ENCODE measurements around the gene MBOAT7.
"Not testable (repeated sequence)": the region's sequence is repeated elsewhere in the genome, so short reads cannot be mapped to it uniquely, and the experiment has no call there.

Gene MBOAT7

DNA sequence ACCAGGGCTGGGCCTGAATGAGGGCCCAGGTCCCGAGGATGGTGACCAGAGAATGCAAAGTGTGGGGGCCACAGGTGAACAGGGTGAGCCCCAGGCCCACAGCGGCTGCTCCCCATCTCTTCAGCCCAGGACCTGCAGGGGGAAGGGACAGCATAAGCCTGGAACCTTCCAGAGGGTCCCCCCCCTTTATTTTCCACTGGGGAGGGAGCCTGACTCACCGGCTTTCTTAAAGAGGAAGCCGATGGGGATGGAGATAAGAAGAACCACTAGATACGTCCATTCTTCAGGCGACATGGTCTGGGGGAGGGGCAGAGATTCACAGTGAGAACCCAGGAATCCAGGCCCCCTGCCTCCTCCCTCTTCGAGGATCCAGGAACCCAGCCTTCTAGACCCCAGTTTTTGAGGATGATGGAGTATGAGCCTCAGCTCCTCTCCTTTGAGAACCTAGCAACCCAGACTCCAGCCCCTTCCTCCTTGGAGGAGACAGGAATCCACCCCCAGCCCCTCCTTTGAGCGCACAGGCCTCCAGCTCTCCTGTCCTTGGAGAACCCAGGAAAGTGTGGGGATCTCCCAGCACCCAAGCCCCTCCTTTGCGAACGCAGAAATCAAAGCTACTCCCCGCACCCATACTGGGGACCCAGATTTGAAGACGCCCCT, 1.0 kb downstream of the MBOAT7 start:
- DNase-seq = peak; percentile 38

DNA sequence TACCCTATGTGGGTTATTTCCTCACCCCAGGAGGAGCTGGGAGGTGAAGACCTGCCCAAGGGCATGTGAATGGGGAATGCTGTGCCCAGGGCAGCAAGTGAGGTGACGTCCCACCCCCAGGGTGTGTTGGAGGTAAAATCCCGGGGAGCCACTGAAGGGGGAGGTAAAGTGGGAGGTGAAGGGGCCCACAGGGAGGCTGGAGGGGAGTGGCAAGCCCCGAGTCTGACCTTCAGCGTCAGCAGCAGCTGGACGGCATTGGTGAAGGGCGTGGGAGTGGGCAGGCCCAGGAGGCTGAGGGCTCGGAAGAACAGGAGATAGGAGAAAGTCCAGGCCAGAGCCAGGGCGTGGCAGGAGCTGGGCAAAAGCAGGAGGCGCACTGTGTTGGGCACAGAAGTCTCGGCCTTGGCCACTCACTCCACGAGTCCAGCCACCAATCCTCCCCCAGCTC, 2.4 kb downstream of the MBOAT7 start:
- DNase-seq = no peak

DNA sequence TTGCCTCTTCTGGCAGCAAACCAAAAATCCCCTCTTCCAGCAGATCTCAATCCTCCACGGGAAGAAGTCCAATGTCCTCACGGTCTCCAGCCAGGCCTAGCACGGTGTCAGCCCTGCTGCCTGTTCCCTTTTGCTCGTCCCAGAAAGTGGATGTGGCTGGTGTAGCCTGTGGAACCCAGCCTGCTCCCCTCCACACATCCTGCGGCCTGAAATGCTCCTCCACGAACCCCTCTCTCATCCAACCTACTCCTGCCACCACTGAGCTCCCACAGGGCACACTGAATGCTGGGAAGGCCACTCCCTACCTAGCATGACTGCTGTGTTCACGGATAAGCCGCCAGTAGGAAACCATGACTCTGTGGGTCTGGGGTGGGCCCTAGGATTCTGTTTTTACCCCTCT, 3.0 kb downstream of the MBOAT7 start:
- DNase-seq = no peak

DNA sequence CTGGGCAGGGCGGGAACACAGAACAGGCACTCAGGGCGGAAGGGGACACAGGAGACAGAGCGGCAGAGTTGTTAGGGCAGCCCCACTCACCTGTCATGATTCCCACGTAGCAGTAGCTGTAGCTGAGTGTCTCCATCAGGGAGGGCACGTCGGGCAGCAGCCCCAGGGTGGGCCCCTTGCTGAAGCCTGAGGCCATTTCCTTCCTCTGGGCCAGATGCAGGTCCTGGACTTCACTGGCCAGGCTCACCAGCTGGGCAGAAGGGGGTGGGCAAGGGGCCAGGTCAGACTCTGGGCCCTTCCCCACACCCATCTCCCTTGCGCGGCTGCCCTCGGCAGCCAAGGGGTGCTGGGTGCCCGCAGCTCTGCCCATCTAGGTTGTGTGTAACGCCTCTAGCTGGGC, 5.9 kb downstream of the MBOAT7 start:
- no peak for DNase-seq

DNA sequence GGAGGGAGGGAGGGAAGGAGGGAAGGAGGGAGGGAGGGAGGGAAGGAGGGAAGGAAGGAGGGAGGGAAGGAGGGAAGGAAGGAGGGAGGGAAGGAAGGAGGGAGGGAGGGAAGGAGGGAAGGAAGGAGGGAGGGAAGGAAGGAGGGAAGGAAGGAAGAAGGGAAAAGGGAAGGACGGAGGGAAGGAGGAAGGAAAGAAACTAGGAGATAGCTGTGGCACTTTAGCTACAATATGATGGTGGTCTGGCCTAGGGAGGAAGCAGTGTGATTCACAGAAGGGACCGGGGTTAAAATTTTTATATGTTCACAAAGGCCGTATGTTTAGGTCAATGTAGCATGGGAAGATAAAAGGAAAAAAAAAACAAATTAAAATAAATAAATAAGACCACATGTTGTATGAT, 7.5 kb downstream of the MBOAT7 start:
- not testable (repeated sequence) for DNase-seq

DNA sequence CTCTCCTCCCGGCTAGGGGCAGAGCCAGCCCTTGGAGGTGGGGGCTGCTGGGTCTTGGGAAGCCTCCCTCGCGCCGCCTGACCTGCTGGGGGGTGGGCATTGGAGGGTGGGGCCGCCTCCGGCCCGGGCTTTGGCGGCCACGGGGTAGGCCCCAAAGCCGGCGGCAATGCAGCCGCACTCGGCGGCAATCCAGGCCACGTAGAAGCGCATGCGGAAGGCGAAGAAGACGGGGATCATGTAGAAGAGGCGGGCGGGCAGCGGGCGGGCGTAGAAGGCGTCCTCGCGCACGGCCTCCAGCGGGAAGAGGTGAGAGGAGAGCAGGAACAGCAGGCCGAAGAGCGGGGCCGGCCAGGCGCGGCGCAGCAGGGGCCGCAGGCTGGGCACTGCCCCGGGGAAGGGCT, 8.7 kb downstream of the MBOAT7 start:
- DNase-seq = no peak

DNA sequence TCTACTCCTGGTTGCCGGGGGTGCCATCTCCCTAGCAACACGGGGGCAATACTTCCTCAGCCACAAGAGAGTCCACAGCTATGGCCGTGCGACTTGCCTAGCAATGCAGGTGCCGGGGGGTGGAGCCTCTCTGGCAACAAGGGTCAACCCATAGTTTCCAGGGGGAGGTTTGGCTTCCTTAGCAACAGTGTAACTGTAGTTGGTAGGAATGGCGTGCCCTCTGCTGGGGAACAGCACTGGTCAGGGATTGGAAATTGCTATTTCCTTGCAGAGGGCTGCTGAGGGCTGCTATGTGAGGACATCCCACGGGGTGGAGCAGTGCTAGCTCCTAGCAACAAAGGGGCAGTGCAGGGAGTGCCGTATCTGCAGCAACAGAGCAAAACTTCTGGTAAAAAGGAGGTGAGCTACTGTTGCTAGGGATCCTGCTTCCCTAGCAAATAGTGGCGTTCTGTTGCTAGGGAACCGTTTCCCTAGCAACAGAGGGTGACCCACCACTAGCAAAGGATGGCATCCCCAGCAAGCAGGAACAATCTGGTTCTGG, 9.4 kb downstream of the MBOAT7 start:
- no peak for DNase-seq

DNA sequence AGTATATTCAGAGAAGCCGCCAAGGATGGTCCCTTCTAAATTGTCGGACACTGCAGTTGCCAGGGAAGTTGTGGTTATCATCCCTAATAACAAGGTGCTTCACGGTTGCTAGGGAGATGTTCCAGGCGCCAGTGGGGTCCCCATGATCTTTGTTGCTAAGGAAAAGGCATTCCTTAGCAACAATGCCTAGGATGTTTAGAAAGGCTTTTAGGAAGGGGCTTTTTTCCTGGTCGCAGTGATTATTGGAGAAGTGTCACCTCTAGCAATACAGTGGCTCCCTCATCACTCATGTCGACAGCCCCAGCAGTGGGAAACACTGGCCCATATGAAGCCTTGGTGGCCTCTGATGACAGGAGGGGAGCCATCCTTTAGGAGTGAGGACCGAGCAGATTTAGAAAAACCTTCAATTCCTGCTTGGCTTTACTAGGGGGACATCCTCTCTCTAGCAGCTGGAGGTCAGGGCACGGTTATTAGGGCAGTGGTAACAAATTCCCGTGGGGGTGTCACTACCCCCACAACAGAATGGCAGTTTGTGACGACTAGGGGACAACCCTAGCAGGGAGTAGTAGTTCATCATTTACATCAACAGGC, 10.0 kb downstream of the MBOAT7 start:
- DNase-seq = no peak

DNA sequence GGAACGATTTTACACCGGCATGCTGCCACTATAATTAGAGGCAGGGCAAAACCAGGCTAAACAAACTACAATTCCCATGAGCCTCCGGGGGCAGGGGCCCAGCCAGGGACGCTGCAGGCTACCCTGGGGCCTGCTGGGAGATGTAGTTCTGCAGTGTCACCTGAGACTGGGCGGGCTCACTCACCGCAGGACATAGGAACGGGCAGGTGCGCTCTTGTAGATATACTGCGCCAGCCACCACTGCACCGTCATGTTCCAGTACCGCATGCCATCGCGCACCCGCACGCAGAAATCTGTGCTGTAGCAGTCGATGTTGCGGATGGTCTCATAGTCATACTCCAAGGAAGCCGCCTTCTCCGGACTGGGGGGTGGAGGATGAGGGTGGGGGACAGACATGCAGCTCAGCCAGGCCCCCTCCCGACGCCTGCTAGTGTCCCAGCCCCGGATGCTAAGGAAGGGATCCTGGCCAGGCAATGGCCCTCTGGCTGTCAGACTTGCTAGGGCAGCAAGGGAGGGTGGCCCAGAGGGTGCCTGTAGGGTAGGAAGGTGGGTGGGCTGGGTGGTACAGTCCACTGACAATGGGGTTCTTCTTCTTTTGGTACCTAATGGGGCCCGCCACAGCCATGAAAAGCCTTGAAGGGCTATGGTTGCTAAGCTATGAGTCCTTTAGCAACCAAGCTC, 10.7 kb downstream of the MBOAT7 start:
- peak; percentile 34 for DNase-seq

DNA sequence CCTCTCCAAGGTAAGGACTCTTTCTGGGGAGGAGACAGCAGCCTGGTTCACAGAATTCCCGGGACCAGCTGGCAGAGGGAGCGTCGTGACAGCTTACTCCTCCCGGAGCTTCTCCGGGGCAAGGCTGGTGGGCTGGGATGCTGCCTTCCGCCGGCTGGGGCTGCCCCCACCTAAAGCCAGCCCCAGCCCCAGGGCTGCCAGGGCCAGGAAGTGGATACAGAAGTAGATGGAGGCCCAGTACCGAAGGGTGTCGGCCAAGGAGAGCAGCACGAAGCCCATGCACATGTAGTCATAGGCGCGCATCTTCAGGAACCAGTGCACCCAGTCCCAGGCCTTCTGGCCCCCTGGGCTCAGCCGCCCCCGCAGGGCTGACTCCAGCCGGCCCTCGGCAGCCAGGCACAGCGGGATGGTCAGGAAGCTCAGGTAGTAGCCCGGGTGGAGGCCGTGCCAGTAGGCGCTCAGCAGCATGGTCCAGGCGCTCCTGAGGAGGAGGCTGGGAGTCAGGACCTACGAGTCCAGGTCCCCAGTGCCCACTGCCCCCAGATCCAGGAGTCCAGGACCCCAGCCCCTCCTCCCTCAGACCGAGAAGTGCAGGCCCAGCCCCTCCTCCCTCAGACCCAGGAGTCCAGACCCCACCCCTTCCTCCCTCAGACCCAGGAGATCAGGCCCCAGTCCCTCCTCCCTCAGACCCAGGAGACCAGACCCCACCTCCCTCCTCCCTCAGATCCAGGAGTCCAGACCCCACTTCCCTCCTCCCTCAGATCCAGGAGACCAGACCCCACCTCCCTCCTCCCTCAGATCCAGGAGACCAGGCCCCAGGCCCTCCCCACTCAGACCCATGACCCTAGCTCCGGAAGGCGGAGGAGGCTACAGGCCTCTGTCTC, 15.2 kb downstream of the MBOAT7 start:
- DNase-seq = no peak

DNA sequence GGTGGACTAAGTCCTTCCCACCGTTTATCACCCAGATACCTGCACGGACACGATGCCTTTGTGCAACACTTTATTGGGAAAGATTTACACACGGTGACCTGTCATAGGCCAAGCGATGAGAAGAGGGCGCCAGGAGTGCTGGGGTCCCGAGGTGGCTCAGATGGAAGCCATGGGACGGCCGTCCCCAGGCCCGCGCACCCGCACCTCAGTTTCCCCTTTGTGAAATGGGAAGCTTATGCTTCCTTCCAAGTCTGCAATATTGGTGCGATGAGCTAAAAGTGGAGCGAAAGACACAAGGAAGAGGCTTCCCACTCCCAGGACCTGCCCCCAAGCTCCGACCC, 16.1 kb downstream of the MBOAT7 start:
- no peak for DNase-seq

DNA sequence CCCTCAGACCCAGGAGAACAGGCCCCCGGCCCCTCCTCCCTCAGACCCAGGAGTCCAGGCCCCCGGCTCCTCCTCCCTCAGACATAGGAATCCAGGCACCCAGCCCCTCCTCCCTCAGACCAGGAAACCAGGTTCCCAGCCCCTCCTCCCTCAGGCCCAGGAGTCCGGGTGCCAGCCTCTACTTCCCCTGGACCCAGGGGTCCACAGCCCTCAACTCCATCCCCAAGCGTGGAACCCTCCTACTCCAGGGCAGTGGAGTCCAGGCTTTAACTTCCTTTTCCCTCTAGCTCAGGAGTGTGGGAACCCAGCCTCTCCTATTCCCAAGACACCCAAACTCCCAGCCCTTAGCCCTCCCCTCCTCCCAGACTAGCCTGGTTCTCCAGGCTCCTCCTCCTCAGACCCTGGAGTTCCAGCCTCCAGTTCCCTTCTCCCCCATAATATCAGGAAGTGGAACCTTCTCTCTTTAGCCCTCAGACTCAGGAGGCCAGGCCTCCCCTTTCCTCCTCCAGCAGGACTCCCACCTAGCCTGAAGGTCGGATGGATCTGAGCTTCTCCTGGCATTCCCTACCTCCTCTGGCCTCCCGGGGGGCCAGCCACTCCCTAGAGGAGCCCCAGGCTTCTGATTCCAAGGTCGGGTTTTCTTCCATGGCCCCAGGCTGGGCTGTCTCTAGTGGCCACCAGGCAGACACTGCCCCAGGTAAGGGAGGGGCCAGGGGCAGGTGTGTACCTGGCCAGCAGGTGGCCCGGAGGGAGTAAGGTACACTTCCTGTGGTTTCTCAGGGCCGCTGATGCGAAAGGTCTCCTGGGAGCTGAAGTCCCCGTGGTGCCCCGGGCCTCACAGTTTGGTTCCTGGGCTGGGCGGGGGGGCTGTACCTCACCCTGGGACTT, 16.7 kb downstream of the MBOAT7 start, which contains the start of gene TMC4:
TMC4 (minus strand) TSS at position 690 of the 888 bp plus-strand sequence; CDS start at position 647, 43 bp downstream.
- no peak for DNase-seq

DNA sequence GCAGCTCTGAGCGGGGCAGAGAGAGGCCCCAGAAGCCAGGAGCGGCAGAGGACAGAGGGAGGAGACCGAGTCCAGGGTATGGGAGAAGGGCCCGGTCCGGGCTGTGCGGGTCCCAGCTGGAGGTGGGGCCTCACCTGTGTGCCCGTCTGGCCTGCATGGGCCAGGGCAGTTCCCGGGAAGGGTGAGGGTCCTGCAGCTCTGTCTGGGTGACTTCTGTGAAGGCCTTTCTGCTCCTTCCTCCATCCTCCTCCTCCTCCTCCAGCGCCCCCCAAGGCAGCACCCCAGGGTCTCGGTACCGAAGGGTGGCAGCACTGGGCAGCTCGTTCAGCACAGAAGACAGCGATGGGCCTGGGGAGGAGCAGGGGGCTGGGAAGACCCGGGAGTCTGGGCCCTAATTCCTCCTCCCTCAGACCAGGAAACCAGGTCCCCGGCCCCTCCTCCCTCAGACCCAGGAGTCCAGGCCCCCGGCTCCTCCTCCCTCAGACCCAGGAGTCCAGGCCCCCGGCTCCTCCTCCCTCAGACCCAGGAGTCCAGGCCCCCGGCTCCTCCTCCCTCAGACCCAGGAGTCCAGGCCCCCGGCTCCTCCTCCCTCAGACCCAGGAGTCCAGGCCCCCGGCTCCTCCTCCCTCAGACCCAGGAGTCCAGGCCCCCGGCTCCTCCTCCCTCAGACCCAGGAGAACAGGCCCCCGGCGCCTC, 17.5 kb downstream of the MBOAT7 start:
- DNase-seq = not testable (repeated sequence)

DNA sequence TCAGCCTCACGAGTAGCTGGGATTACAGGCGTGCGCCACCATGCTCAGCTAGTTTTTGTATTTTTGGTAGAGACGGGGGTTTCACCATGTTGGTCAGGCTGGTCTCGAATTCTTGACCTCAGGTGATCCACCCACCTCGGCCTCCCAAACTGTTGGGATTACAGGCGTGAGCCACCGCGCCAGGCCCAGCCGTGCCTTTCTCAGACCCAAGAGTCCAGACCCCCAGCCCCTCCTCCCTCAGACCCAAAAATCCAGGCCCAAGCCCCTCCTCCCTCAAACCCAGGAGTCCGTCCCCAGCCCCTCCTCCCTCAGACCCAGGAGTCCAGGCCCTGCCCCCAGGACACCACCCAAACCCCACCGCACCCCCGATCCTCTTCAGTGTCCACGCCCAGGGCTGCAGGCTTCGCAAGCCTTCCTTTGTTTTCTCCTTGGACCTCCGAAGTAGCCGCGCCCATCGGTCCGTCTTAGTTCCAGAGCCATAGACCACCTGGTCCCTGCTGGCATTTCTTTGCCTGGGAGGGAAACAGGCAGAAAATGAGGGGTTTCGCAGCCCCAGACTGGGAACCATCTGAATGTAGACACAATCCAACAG, 20.1 kb downstream of the MBOAT7 start:
- no peak for DNase-seq

DNA sequence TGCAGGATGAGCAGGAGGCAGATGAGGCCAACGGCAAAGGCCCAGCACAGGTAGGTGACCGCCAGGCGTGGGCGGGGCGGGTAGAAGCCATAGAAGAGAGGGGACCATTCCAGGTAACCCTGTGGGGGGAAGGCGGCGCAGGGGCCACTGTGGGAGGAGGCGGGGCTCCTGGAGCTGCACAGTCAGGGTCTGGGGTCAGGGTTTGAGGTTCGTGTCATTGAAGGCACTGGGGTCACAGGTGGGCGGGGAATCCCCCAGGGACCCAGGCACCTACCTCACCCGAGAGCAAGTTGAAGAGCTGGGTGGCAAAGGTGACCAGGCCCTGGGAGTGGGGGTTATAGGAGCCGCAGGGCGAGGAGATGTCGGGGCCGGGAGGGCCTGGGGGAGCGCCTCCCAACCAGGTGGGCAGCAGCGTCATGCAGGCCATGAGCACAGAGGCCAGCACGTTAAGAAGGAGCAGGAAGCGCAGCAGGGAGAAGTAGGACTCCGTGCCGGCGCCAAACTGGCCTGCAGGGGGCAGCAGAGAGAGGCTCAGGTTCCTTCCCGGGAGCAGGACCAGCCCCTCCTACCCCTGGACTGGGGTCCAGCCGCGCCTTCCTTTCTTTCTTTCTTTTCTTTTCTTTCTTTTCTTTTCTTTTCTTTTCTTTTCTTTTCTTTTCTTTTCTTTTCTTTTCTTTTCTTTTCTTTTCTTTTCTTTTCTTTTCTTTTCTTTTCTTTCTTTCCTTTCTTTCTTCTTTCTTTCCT, 21.0 kb downstream of the MBOAT7 start:
- DNase-seq = peak; percentile 93

DNA sequence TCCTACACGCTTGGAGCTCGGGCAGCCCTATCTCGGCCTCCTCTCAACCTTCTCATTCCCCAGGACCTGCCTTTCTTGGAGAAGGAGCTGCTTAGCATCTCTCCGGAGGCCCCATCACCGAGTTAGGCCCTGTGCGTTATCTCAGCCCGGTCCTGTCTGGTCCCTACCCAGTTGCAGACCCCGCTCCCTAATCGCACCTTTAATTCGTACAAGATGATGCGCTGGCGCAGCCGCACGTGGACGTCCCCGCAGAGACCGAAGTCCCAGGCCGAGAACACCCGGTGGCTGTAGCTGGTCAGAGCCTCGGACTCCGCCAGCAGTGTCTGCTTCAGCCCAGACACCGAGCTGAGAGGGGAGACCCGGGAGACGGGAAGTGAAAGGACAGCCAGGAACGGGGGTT, 24.2 kb downstream of the MBOAT7 start:
- DNase-seq = no peak

DNA sequence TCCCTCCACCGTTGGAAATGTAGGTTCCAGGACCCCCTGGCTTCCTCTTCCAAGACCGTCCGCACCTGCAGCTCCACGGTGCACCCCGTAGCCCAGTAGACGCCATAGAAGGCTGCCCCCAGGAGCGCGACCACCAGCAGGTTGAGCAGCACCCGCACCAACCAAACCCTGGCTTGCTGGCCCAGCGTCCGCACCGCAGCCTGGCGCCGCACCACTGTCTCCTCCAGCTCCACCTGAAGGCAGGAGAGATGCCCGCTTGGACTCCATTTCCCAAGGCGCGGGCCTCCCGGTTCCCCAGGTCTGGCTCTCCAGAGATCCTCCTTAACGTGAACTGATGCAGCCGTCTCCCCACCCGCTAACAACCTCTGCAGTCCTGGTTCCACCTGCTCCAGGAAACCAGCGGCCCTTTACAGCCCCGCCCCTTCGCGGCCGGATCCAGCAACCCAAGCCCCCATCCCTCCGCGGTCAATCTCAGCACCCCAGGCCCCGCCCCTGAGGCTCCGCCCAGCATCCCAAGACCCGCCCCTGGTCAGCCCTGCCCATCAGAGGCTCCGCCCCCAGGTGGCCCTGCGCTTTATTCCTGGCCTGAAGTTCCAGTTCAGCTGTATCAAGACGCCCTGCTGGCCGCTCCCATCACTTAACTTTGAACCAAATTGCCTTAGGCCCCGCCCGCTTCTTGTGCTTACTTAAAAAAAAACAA, 24.9 kb downstream of the MBOAT7 start:
- DNase-seq = peak; percentile 54

DNA sequence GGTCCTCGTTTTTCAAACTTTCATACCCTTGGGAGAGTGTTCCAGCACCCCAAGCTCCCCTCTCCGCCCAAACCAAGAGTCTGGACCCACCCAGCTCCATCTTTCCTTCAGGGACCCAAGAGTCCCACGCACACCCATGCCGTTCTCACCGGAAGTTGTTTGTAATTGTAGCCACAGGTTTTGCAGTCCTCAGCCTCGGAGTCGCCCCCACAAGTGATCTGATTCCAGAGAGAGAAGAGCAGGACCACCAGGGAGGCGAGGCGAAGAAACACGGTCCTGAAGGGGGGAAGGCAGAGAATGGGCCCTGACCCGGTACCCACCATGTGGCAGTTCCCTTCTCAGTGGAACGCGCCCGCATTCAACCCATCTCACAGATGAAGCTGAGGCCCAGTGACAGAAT, 26.5 kb downstream of the MBOAT7 start:
- no peak for DNase-seq

DNA sequence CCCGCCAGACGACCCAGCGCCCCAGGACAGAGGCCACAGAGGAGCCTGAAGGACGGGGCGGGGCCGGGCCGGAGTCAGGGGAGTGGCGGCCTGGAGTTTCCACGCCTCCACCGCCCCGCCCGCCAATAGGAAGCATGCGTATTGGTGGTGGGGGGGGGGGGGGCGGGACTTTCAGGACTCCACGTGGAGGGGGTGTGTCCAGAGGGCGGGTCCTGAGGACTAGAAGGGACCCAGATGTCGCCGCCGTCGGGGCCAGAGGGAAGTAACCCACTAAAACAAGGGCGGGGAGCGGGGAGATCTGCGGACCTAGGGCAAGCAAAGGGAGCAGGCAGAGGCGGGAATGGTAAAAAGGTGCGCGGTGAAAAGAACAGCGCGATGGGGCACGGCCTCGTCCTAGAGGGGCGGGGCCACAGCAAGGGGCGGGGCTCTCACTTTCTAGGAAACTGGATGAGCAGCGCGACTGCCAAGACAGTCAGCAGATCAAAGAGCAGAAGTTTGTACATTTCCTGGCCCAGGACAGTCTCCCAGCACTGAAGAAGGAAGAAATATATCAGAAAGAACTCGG, 27.1 kb downstream of the MBOAT7 start:
- peak; percentile 84 for DNase-seq
